ENCODE measurements around the gene HELZ. TPM values are rescaled to one million over a fixed set of nuclear protein-coding genes. Genes with fewer than 3 reads are reported as not detected.
A peak's percentile ranks its signal among the peaks of the same experiment; 100 is the strongest.

The HELZ gene
- total and polyA plus RNA-seq, 2 of the 8 experiments (the other 6 are each of a cell fraction or from before 2014, with no cell fraction given), result 10.0 to 48.7 TPM

DNA sequence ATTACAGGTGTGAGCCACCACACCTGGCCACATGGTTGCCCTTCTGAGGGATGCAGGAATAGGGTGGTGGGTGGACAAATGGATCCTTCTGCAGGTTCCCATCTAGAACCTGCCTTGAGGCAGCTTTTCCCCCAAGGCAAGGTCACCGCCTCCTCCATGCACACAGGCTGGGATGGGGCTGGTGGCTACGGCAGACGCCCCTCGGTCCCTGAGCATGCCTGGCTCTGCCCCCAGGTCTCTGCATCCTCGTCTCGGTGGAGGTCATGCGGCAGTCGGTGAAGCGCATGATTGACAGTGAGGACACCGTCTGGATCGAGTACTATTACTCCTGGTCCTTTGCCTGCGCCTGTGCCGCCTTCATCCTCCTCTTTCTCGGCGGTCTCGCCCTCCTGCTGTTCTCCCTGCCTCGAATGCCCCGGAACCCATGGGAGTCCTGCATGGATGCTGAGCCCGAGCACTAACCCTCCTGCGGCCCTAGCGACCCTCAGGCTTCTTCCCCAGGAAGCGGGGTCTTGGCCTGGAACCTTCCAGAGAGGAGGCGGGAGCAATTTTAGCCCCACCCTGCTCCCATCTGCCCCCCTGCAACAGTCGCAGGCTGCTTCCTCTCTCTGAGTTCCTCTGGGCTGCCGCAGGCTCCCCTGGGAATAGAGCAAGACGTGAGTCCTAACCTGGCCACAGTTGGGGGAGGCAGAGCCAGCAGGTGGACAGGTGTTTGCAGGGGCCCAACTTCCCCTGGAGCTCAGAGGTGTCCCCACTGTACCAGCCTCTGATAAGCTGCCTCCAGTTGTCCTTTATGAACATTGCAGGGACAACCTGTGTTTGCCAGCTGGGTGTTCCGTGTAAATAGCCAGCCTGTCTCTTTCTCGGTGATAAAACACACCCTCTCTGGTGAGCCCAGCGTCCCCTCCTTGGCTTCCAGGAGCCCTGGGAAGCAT is 188.9 kb downstream of the HELZ start:
- no peaks in the 10 kb centered on the region for H4K20me1 ChIP-seq (replicated peaks in 1 of 2; ENCODE audit: control insufficient read depth in 1 of 2, insufficient read depth in 2 of 2, low read length in 2 of 2)
- no peak overlapping the region for H2AK5ac ChIP-seq (ENCODE audit: low read depth, low read length)
- no peaks in the 10 kb centered on the region for H3K4me1 ChIP-seq (replicated peaks in 1 of 4; ENCODE audit: control insufficient read depth in 3 of 4, insufficient read depth in 4 of 4, low read length in 3 of 4)
- no peak overlapping the region for H2BK15ac ChIP-seq (ENCODE audit: low read length)
- no peak overlapping the region for H3K14ac ChIP-seq (ENCODE audit: insufficient read length)
- no peak overlapping the region for H4K91ac ChIP-seq (replicated peaks; ENCODE audit: insufficient read length, low read length)
- H3K36me3 ChIP-seq (ENCODE audit: control insufficient read depth in 2 of 4, insufficient read depth in 4 of 4, low read length in 3 of 4), result no peaks in the 10 kb centered on the region
- no peak overlapping the region for H4K5ac ChIP-seq (ENCODE audit: insufficient read length, low read depth, low read length)
- no peak overlapping the region for H3K56ac ChIP-seq (replicated peaks; ENCODE audit: insufficient read length, low read depth, low read length)
- peaks cover 2% of the 10 kb centered on the region; the same call in 1 of the 2 replicates for H3K23me2 ChIP-seq (ENCODE audit: low read depth, low read length)
- no peak overlapping the region for H3K4me2 ChIP-seq (ENCODE audit: insufficient read depth in 1 of 2, low read depth in 2 of 2, low read length in 2 of 2)
- ChIA-PET CTCF (ENCODE audit: partially characterized antibody) (interaction anchor here (0.6 to 1.1 kb wide), 4 partner anchors 12 to 156 kb away, joined by 3 to 4 read pairs (median 4); partner anchors contain the start of gene CACNG1), POLR2A (ENCODE audit: partially characterized antibody) (no interaction called here)
- H2AFZ ChIP-seq (ENCODE audit: low read length), result no peak overlapping the region
- no peaks in the 10 kb centered on the region; a peak in 1 of 7 replicates for H3K27me3 ChIP-seq (replicated peaks in 1 of 4; ENCODE audit: control insufficient read depth in 3 of 4, extremely low read depth in 1 of 4, insufficient read depth in 3 of 4, low read length in 3 of 4)
- TF ChIP-seq TAF7 (optimal IDR thresholded peaks at IDR 0.05; ENCODE audit: borderline replicate concordance, low read depth, low read length), result no peak
- no peak for TF ChIP-seq NANOG (IDR thresholded peaks at IDR 0.05; ENCODE audit: insufficient read depth, low read depth, low read length, poor library complexity, severe bottlenecking)
- no peak for TF ChIP-seq EGR1 (IDR thresholded peaks at IDR 0.05; ENCODE audit: borderline replicate concordance, low read depth, low read length)
- TF ChIP-seq ASH2L (IDR thresholded peaks at IDR 0.05; ENCODE audit: low read length), result no peak
- no peak for TF ChIP-seq GTF2F1 (IDR thresholded peaks at IDR 0.05; ENCODE audit: borderline replicate concordance, low read depth, low read length)
- no peak for TF ChIP-seq TBP (IDR thresholded peaks at IDR 0.05; ENCODE audit: low read depth, low read length)
- TF ChIP-seq BRCA1 (IDR thresholded peaks at IDR 0.05; ENCODE audit: low read depth, low read length), result no peak
- TF ChIP-seq SIRT6 (IDR thresholded peaks at IDR 0.05; ENCODE audit: low read length), result no peak
- no peak for TF ChIP-seq CEBPB (IDR thresholded peaks at IDR 0.05; ENCODE audit: low read depth, low read length)
- no peak for TF ChIP-seq TAF1 (IDR thresholded peaks at IDR 0.05; ENCODE audit: low read depth, low read length)
- TF ChIP-seq POLR2AphosphoS5 (IDR thresholded peaks at IDR 0.05; ENCODE audit: low read depth, low read length), result no peak
- no peak for TF ChIP-seq FOSL1 (IDR thresholded peaks at IDR 0.05; ENCODE audit: insufficient read depth, low read depth, low read length)
- TF ChIP-seq KDM5A (IDR thresholded peaks at IDR 0.05; ENCODE audit: low read length), result no peak
- H3K18ac ChIP-seq (ENCODE audit: extremely low read depth, low read length), result no peak overlapping the region
- no peak overlapping the region for H2BK12ac ChIP-seq (ENCODE audit: low read depth, low read length)
- H3K27ac ChIP-seq (ENCODE audit: low read depth, low read length), result no peak overlapping the region
- H3K9ac ChIP-seq (replicated peaks in 1 of 4; ENCODE audit: extremely low read depth in 1 of 4, low read depth in 3 of 4, low read length in 3 of 4), result no peak overlapping the region; a peak in 1 of 7 replicates
- H2BK20ac ChIP-seq (ENCODE audit: low read length), result no peak overlapping the region; the same call in 1 of the 2 replicates
- H2BK5ac ChIP-seq (ENCODE audit: low read depth, low read length), result no peak overlapping the region
- peak overlapping the region; percentile 29; the same call in 1 of the 2 replicates for H4K8ac ChIP-seq (ENCODE audit: extremely low read depth, insufficient read depth, low read length)
- H3K4ac ChIP-seq (replicated peaks; ENCODE audit: insufficient read length, low read depth, low read length), result no peak overlapping the region
- no peaks in the 10 kb centered on the region for H3K79me1 ChIP-seq (ENCODE audit: low read depth, low read length)
- no peak overlapping the region for H3K23ac ChIP-seq (ENCODE audit: insufficient read length)
- no peaks in the 10 kb centered on the region for H3K9me3 ChIP-seq (ENCODE audit: insufficient read depth in 2 of 2, low read depth in 1 of 2, low read length in 1 of 2)
- DNase-seq (ENCODE audit: low read depth in 1 of 2, low spot score in 2 of 2) (peak in 1 of 2 experiments; percentile 46), FAIRE-seq (no peak)
- no peak overlapping the region for H2BK120ac ChIP-seq (replicated peaks; ENCODE audit: low read depth, low read length)
- no peaks in the 10 kb centered on the region for H3K79me2 ChIP-seq (ENCODE audit: control insufficient read depth in 1 of 2, insufficient read depth in 2 of 2, low read length in 2 of 2)
- 86% methylated on average over 23 of the region's 29 CpGs; no CpG with 5 or more reads in 1 of the 2 experiments for WGBS, 2 experiments (ENCODE audit: extremely low coverage in 1 of 2, insufficient coverage in 1 of 2, insufficient read length in 1 of 2, insufficient replicate concordance in 2 of 2, low coverage in 1 of 2, low lambda C conversion rate in 2 of 2, missing lambda C conversion rate in 1 of 2)
- H3K4me3 ChIP-seq (ENCODE audit: extremely low read depth in 1 of 4, insufficient read depth in 2 of 4, low read depth in 3 of 4, low read length in 4 of 4), result no peak overlapping the region
